Ovary (tissue), 3 donors: Measurements from ENCODE around the gene NCCRP1.

Experiments used
- EP300 ChIP-seq: sonication (generic); formaldehyde crosslinking; IDR thresholded peaks from one replicate; pipeline ENCODE4 v1.6.1; 2017; ENCODE audit warnings: antibody characterized with exemption
- TF ChIP-seq, protein P1 (sequence below), 3 donors: fragments of 450-650 bp in 2 of 3; fragments of 200-600 bp in 1 of 3; IDR thresholded peaks; one replicate each; pipeline versions ENCODE4 v1.5.1 to v1.8.0; 2016 to 2022; ENCODE audit warnings: antibody characterized with exemption in 3 of 3, mild to moderate bottlenecking in 1 of 3
- donor health status: DM: no; HTN: no; CAD: no.

DNA sequence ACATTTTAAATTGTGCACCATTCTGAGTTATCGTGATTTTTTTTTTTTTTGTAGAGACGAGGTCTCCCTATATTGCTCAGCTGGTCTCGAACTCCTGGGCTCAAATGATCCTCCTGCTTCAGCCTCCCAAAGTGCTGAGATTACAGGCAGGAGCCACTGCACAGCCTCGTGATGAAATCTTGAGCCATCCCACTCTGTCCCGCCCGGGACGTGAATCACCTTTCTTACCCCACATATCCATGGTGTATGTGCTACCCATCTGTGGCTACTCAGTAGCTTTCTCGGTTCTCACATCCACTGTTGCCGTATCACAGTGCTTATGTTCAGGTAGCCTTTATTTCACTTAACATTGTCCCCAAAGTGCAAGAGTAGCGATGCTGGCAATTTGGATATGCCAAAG, 44.7 kb upstream of the NCCRP1 start:
- TF ChIP-seq, protein P1, sequence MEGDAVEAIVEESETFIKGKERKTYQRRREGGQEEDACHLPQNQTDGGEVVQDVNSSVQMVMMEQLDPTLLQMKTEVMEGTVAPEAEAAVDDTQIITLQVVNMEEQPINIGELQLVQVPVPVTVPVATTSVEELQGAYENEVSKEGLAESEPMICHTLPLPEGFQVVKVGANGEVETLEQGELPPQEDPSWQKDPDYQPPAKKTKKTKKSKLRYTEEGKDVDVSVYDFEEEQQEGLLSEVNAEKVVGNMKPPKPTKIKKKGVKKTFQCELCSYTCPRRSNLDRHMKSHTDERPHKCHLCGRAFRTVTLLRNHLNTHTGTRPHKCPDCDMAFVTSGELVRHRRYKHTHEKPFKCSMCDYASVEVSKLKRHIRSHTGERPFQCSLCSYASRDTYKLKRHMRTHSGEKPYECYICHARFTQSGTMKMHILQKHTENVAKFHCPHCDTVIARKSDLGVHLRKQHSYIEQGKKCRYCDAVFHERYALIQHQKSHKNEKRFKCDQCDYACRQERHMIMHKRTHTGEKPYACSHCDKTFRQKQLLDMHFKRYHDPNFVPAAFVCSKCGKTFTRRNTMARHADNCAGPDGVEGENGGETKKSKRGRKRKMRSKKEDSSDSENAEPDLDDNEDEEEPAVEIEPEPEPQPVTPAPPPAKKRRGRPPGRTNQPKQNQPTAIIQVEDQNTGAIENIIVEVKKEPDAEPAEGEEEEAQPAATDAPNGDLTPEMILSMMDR (IDR thresholded peaks at IDR 0.05), result no peak
- TF ChIP-seq EP300, result no peak
